ENCODE results near the gene NDOR1. TPM values are rescaled to one million over a fixed set of nuclear protein-coding genes. Genes with fewer than 3 reads are reported as not detected.

Gene NDOR1
- total RNA-seq, 2 donors from 2014 or later: 6.6 TPM

DNA sequence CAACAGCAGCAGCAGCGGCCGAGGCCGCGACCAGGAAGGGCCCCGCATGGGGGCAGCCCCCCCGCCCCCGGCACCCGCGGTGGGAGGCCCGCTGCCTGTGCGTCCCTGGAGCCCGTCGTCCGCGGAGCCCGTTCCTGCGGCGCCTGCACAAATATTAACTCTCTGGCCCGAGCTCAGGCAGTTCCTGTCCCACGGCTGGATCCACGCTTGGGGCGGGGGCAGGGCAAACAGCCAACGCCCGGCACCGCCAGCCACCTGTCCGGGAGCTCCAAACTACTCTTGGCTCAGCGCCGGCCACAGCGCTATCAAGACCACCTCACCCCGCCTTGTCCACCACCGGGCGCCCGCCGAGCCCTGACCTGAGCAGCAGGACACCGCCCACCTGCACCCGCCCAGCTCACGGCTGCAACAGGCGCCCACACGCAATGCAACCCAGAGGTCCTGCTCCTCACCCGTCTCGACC, 35.6 kb upstream of the NDOR1 start, which contains the start of gene LRRC26:
LRRC26 (minus strand) TSS at position 156 of the 463 bp plus-strand sequence; CDS start at position 48, 108 bp downstream.
- Histone ChIP-seq H3K9me3 (no peaks in the 10 kb centered on the region), H3K4me3 (peak within 1 kb of the TSS; percentile 11 to 48), H3K36me3 (no peaks in the 10 kb centered on the region), H3K4me1 (peaks cover 0 to 35% of the 10 kb centered on the region in 2 donors), H3K27me3 (peaks cover 28 to 37% of the 10 kb centered on the region in 2 donors), H3K27ac (no peak within 1 kb of the TSS)
- DNase-seq (ENCODE audit: low spot score): no peak
- TF ChIP-seq, protein P1, sequence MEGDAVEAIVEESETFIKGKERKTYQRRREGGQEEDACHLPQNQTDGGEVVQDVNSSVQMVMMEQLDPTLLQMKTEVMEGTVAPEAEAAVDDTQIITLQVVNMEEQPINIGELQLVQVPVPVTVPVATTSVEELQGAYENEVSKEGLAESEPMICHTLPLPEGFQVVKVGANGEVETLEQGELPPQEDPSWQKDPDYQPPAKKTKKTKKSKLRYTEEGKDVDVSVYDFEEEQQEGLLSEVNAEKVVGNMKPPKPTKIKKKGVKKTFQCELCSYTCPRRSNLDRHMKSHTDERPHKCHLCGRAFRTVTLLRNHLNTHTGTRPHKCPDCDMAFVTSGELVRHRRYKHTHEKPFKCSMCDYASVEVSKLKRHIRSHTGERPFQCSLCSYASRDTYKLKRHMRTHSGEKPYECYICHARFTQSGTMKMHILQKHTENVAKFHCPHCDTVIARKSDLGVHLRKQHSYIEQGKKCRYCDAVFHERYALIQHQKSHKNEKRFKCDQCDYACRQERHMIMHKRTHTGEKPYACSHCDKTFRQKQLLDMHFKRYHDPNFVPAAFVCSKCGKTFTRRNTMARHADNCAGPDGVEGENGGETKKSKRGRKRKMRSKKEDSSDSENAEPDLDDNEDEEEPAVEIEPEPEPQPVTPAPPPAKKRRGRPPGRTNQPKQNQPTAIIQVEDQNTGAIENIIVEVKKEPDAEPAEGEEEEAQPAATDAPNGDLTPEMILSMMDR (IDR thresholded peaks at IDR 0.05): no peak

DNA sequence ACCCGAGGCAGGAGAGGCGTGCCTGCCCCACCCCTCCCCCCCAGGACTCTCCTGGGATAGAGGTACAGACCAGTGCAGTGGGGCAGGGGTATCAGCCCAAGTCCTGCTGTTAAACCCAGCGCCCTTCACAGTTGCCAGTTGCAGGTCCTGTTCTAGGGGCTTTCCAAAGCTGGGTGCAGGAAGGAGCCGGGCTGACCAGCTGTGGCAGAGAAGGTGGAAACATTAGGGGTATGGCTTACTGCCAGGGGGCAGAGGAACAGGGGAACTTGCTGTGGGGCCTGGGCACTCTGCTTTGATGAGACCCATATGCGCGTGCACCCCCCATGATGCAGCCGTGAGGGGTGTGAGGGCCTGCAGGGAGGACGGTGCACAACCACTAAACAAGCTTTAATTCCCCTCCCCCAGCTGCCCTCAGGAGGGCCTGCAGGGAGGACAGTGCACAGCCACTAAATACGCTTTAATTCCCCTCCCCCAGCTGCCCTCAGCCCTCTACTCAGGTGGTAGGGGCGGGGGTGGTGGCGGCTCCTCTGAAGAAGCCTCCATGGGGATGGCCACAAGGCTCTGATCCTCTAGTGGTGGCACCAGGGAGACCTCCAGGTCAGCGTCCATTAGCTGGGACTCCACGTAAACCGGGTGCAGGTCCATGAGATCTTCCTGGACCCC, 34.9 kb upstream of the NDOR1 start:
- no peaks in the 10 kb centered on the region for H3K9me3 ChIP-seq
- H3K36me3 ChIP-seq: no peaks in the 10 kb centered on the region
- TF ChIP-seq, protein P1 (IDR thresholded peaks at IDR 0.05): no peak
- H3K4me1 ChIP-seq: peaks cover 0 to 35% of the 10 kb centered on the region in 2 donors
- DNase-seq (ENCODE audit: low spot score): no peak
- peaks cover 22 to 31% of the 10 kb centered on the region in 2 donors for H3K27me3 ChIP-seq
- no peak overlapping the region for H3K27ac ChIP-seq
- H3K4me3 ChIP-seq: no peak overlapping the region

DNA sequence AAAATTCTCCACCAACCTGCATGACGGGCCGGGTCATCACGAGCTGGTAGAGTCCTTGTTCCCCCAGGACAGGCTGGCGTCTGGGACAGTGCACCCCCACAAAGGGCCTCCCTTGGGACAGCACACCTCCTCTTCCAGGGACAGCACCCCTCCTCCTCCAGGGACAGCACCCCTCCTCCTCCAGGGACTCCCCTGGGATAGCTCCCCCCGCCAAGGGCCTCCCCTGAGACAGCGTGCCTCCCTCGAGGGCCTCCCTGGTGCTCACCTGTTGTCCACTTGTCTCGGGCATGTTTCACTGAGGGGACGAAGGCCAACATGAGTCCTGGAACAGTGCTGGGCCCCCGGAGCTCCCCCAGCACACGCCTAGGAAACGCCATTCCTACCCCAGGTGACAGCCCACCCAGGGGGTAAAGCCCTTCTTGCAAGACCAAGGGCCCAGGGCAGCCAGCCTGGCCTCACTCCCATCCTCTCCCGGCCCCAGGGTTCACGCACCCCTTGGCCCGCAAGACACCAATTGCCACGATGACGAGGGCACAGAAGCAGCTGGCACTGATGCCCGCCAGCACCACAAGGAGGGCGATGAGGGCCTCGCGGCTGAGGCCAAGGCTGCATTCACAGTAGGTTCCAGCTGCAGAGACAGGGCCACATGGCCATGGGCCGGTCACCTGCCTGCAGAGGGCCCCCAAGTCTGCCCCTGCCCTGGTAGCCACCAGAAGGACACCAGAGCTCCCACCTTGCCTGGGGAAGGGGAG, 34.2 kb upstream of the NDOR1 start:
- Histone ChIP-seq H3K27me3 (peaks cover 16 to 24% of the 10 kb centered on the region in 2 donors), H3K36me3 (no peaks in the 10 kb centered on the region), H3K9me3 (no peaks in the 10 kb centered on the region), H3K4me3 (no peak overlapping the region), H3K4me1 (peaks cover 0 to 35% of the 10 kb centered on the region in 2 donors), H3K27ac (no peak overlapping the region)
- no peak for DNase-seq (ENCODE audit: low spot score)
- TF ChIP-seq, protein P1 (IDR thresholded peaks at IDR 0.05): no peak

DNA sequence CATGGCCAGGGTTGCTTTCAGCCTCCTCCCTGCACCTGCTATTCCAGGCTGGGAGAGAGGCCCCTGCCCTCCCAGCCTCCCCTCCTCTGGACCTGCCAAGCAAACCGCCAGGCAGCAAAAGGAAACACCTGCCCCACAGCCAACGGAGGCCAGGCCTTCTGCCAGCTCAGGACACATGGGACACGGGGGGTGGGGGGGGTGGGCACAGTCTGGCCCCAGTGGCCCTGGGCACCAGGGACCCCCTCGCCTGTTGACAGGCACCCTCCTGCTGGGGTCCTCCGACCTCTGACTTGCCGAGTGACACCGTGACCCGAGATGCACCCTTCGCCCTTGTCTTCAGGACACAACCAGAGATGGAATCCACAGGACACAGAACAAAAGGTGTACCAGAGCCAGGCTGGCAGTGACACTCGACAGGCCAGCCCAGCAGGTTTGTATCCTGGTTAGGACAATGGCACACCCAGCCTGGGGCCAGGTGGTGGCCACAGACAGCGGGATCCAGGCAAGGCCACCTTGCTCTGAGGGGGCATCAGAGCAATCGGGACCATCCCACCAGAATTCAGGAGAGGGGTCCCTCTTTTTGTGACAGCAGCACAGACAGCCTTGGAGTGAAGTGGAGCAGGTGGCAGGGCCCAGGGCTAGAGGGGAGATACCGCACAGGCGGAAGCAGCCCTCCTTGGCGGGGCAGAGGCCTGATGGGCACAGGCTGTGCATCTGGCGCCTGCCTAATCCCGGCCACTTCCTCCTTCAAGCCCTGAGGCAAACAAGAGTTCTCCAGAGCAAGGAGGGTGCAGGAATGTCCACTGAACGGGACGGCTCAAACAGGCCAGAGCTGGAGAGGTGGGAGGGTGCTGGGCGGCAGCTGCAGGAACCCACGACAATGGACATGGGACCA, 32.4 kb upstream of the NDOR1 start:
- TF ChIP-seq, protein P1 (IDR thresholded peaks at IDR 0.05): no peak
- Histone ChIP-seq H3K36me3 (no peaks in the 10 kb centered on the region), H3K4me1 (peaks cover 0 to 18% of the 10 kb centered on the region in 2 donors), H3K4me3 (no peak overlapping the region), H3K27ac (no peak overlapping the region), H3K9me3 (no peaks in the 10 kb centered on the region), H3K27me3 (peaks cover 5 to 6% of the 10 kb centered on the region in 2 donors)
- DNase-seq (ENCODE audit: low spot score): no peak

DNA sequence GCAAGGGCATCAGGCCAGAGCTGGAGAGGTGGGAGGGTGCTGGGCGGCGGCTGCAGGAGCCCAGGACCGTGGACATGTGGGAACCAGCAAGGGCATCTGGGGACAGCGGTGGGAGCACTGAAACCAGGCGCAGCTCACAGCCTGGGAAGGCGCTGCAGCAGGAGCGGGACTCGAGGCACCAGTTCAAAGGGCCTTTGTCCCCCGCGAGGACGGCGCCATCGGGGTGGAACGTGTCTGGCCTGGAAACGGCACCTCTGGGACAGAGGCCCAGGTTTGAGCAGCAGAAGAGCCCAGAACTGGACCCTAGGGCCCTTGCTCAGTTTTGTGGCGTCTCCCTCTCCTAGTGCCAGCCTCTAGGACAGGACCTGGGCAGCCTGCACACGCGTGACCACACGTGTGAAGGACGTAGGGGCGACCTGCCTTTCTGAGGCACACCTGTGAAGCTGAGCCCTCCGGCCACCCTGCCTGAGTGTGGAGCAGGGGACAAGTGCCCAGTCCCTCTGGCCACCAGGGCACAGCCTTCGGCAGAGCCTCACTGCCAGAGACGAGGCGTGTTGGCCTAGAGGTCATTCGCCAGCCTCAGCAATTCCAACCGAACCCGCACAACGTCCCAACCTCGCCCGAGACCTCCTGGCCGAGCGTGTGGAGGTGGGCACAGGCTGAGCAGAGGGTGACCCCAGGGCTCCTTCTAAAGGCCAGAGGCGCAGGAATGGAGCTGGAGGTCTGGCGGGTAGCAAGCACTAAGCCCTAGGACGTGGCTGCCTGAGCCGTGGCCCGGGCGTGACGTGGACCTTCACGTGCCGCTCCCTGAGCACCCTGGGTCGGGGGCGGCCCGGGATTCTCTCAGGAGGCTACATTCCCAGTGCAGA, 31.5 kb upstream of the NDOR1 start:
- no peaks in the 10 kb centered on the region for H3K9me3 ChIP-seq
- H3K4me3 ChIP-seq: no peak overlapping the region
- no peak for DNase-seq (ENCODE audit: low spot score)
- H3K36me3 ChIP-seq: no peaks in the 10 kb centered on the region
- no peaks in the 10 kb centered on the region for H3K27me3 ChIP-seq
- TF ChIP-seq, protein P1 (IDR thresholded peaks at IDR 0.05): no peak
- no peak overlapping the region for H3K27ac ChIP-seq
- peaks cover 0 to 9% of the 10 kb centered on the region in 2 donors for H3K4me1 ChIP-seq
